NCI-H1436 (cell line): ENCODE results near the gene FANCM.

Experiments
- DNase-seq: peaks from one replicate; lab custom pipeline; 2025; lab: John Stamatoyannopoulos, UW

The FANCM gene

DNA sequence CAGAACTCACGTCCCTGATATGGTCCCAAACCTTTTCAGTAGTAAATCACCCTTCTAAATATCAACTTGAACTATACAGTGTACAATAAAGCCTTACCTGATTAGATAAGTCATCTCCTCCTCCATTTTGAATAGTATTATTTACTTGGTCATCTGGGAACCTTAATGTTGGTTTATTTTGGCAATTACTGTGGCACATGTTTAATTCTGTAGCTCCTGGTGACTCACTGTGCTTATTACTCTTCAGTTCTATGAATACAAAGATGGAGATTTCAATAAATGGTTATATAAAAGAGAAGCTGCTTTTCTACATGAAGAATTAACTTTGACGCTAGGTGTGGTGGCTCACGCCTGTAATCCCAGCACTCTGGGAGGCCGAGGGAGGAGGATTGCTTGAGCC lies 91.8 kb downstream of the FANCM start:
- no peak for DNase-seq

GRCh38 chr14:45238988-45239387 lies 103.3 kb downstream of the FANCM start:
- no peak for DNase-seq

GRCh38 chr14:45242706-45243105 lies 107.0 kb downstream of the FANCM start:
- no peak for DNase-seq

DNA sequence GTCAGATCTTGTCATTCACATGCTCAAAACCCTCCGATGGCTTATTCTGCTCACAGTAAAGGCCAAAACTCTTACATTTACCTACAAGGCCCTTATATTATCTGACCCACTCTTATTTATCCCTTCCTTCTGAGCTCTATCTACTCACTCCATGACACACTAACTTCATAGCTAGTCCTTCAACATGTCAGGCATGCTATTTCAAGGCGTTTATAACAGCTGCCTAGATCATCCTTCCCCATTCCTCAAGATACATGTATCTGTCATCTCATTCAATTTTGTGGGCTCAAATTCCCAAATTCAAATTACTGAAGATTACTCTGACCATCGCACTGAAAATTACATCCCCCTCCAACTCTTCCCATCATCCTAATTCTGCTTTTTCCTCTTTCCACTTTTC lies 110.4 kb downstream of the FANCM start:
- no peak for DNase-seq

GRCh38 chr14:45246691-45247090 lies 111.0 kb downstream of the FANCM start:
- DNase-seq, result no peak

DNA sequence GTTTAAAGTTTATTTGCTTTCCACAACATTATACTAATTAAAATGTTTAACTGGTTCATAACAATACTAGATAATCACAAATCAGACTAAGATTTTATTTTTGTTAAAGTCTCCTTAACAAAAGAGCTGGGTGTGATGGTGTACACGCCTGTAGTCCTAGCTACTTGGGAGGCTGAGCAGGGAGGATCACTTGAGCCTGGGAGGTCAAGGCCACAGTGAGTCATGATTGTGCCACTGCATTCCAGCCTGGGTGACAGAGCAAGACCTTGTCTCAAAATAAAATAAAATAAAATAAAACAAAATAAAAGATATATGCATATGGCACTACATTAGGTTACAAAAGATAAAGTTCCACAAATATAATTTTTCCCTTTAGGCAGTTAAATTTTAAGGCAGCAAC lies 111.7 kb downstream of the FANCM start:
- no peak for DNase-seq

DNA sequence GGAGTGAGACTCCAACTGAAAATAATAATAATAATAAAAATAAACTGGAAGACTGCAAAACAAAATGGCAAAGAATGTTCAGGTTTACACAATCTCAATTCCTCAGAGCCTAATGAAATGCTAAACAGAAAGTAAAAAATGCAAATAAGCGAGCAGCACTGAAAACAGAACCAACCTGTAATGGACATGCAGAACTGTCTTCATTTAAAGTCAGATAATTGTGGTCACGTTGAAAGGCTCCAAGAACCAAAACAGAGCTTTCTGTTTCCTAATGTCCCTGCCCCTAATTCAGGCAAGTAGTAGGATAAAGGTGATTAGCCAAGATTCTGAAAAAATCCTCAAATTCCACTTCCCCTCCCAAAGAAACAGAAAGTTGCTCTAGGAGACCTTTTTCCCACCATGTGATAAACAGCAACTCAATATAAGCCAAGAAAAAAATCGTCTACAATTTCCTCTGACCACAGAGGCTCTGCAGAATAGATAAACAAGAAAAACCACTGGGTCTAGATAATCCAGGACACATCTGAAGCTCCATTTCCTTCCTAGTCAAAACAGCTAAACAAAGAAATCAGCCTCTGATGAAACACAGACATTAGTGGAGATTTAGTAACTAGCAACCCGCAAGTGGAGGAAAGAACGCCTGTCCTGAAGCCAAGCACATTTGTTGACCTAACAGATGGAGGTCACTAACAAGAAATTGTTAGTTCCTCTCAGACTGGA lies 114.3 kb downstream of the FANCM start:
- no peak for DNase-seq
